NOMO-1 (cell line): ENCODE data around the gene HEATR9.

Source experiments
- DNase-seq, 2 experiments: peaks; one replicate each; lab custom pipeline; 2025; ENCODE audit not compliant: unreplicated experiment in 2 of 2; lab: John Stamatoyannopoulos, UW

Gene HEATR9

DNA sequence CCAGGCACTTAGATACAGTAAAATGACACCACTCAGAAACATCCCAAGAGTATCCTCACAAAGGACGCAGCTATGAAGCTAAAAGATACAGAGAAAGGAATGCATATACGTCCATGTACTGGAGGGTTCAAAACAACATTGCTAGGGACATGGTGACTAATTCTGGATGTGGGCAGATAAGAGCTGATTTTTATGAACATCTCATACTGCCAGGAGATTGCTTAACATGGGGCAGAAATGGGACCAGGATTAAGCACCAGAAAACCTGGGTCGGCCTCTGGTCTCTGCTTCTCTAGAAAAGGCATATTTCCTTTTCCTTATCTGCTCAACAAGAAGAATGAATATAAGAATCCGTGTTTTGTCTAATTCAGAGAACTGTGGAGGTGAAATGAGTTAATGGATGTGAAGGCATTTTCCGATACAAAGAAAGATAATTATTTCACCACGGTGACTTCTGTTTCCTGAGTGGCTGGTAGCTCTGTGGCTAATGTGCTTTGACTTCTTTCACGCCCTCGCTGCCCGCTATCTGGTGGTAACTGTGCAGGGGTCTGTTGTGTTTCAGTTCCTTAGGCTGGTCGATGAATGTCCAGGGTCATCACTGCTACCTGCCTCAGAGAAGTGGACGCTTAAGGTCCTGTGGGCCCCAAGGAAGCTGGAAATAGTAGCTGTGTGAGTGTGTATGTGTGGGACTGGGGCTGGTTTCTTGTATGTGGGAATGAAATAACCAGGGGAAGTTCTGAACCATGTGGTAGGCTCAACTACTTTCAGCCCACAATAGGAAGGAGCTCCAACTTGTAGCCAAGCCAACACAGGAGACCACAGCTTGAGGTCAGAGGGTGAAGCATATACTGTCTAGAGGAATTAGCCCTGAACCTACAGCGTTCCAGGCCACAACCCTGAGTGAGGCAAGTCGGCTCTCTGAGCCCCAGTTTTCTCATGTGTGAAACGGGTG, 27.2 kb upstream of the HEATR9 start:
- DNase-seq: peak; percentile 47 to 79

- no peak for DNase-seq
Measured at GRCh38 chr17:35894206-35894605, 25.5 kb upstream of the HEATR9 start.

DNA sequence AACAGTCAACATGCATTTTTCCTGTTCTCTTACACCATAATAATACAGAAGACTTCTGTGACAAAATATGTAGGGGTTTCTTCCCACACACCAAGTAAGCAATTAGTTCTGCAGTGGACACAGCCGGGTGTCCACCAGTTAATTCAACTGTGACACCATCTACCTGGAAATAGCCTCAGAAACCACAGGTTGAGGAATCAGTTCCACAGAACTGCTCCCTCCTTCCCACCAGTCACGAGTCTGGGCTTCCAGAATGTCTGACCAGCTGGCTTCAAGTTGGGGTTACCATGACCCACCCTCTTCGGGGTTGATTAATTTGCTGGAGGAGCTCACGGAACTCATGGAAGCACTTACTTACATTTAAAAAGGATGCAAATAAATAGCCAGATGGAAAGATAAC, 25.1 kb upstream of the HEATR9 start:
- no peak for DNase-seq

- DNase-seq: peak in 1 of 2 experiments; percentile 14
Measured at GRCh38 chr17:35892091-35893035, 23.7 kb upstream of the HEATR9 start.

GRCh38 chr17:35891269-35891668, 22.6 kb upstream of the HEATR9 start:
- DNase-seq: no peak

GRCh38 chr17:35890774-35891155, 22.1 kb upstream of the HEATR9 start:
- no peak for DNase-seq

GRCh38 chr17:35889818-35890773, 21.4 kb upstream of the HEATR9 start:
- DNase-seq: no peak

- no peak for DNase-seq
Measured at GRCh38 chr17:35889241-35889640, 20.6 kb upstream of the HEATR9 start.

- peak; percentile 74 to 92 for DNase-seq
Measured at GRCh38 chr17:35879773-35880654, 11.3 kb upstream of the HEATR9 start, which contains the start of gene CCL5. Gene CCL5 (minus strand): TSS chr17:35880360.

DNA sequence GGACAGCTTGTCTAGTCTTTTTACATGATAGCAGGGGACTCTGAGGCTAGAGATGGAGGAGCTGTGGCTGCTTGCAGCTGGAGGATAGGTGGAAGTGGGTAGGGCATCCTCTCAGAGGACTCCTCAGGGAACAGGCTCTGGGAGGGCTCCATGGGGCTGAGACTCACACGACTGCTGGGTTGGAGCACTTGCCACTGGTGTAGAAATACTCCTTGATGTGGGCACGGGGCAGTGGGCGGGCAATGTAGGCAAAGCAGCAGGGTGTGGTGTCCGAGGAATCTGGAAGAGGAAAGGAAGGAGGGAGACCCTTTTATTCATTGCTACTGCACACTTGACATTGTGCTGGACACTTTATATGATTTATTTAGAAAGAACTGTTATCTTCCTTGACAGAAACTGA, 9.7 kb upstream of the HEATR9 start:
- DNase-seq: no peak

- no peak for DNase-seq
Measured at GRCh38 chr17:35877345-35878029, 8.8 kb upstream of the HEATR9 start.

- no peak for DNase-seq
Measured at GRCh38 chr17:35876534-35876933, 7.8 kb upstream of the HEATR9 start.

DNA sequence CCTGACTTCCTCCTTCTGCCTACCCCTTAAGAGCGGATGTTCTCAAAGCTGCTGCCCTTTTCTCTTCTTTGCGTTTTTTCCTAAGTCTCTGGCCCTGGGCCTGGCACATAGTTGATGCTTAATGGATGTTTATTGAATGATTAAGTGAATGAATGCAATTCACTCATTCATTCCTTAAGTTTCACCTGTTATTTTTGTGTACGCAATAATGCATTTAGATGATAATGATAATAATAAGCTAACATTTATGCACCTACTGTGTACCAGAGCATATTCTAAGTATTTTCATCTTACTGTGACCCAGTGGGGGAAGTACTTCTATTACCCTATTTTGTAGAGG, 7.1 kb upstream of the HEATR9 start:
- no peak for DNase-seq

- DNase-seq: no peak
Measured at GRCh38 chr17:35875072-35875799, 6.5 kb upstream of the HEATR9 start.

DNA sequence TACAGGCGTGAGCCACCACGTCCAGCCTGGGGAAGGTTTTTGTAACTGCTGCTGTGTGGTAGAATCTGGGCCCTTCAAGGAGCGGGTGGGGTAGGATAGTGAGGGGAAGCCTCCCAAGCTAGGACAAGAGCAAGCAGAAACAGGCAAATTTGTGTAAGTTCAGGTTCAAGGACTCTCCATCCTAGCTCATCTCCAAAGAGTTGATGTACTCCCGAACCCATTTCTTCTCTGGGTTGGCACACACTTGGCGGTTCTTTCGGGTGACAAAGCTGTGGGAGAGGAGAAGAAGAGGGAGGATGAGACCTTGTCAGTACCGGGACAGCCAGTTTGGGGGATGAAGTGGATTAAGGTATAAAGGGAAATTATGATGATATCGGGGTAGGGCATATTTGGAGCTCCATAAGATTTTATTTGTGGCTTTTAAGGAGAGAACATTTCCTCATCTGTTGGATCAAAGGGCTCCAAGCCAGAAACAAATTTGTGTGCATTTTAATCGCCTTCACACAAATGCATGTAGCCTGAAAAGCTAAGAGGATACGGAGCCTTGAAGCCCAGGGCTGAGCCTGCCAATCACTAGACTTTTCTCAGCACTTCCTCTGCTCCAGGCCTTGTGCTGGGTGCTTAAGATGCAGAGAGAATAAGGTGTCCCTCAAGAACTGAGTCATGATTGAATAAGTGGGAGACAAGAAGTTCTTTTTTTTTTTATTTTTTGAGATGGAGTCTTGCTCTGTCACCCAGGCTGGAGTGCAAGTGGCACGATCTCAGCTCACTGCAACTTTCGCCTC, 3.7 kb upstream of the HEATR9 start:
- DNase-seq: no peak

DNA sequence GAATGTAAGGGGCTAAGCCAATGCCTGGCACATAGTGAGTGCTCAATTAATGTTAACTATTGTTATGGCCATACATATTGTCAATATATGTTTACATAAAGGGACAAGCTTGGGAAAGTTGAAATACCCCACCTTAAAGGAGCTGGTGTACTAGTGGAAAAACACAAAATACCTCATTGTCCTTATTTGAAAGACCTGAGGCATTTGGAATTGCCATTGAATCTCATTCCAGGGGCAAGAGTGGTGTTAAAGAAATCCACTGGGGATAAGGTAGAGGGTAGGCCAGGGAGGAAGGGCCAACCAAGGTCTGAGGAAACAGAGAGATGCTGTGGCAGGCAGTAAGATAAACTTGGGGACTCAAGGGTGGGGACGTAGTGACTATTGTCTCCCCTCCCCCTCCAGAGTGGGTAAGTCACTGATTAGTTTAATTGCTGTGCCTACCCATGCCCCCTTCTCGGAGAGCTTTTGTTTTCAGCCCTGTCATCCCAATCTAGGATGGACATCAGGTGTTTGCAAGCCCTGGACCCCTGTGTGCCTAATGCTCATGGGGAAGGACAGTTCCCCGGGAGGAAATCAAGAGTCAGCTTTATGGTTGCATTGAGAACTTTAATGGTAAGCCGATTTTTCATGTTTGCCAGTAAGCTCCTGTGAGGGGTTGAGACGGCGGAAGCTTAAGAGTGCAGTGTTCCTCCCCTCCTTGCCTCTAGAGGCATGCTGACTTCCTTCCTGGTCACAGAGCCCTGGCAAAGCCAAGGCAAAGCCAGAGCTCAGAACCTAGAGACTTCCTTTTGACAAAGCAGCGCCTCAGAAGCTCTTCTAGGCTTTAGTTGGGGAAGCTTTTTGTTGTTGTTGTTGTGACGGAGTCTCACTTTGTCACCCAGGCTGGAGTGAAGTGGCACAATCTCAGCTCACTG, 2.5 kb upstream of the HEATR9 start:
- no peak for DNase-seq
